ENCODE results near the gene IP6K3. TPM values are rescaled to one million over a fixed set of nuclear protein-coding genes. Genes with fewer than 3 reads are reported as not detected.

The IP6K3 gene
- total RNA-seq, 1 experiment from 2014 or later, result 1.7 TPM

DNA sequence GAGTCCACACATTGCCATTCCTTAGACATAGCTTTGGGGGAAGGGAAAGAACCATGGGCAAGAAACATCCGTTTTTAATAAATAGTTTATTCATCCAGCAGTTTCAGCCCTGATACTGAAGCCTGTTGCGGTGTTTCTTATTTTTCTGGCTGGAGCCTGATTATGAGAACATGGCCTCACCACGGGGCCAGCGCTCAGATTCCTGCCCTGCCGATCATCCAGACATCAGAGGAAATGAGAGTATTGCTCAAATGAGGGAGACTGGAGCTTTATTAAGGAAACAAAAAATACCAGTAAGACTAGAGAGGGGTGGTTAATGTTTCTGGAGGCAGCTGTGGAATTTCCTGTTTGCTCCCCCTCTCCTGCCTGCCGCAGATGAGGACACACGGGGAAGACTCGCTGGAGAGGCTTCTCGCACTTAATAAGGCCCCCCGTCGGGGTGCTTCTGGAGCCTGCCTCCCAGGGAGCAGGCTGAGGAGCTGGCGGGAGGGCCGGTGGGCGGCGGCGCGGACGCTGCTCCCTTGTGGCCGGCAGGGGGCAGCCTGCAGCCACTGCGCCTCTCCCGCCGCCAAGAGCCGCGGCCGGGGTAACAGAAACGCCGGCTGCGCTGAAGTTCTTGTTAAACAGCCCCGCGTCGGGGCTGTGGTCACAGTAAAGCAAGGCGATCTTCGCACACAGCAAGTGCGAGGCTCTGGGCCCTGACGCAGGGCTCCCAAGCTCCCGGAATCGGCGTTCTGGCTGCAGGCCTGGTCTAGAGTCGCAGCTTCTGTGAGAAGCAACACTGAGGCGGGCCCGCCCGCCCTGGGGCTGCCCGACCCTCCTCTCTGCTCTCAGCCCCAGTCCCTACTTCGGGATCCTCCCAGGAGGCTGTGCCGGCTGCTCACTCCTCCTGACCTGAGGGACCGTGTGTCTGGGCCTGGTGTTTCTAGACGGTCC, 24.7 kb upstream of the IP6K3 start:
- Mint-ChIP-seq H3K9me3 (ENCODE audit: unreplicated experiment) (no peaks in the 10 kb centered on the region), H3K4me3 (ENCODE audit: unreplicated experiment) (no peak overlapping the region), H3K27me3 (ENCODE audit: insufficient read depth, unreplicated experiment) (no peaks in the 10 kb centered on the region), H3K27ac (ENCODE audit: low read depth, unreplicated experiment) (no peak overlapping the region), H3K36me3 (ENCODE audit: insufficient read depth, unreplicated experiment) (peaks cover 26% of the 10 kb centered on the region), H3K4me1 (ENCODE audit: insufficient read depth, unreplicated experiment) (no peaks in the 10 kb centered on the region)
- ChIA-PET POLR2A (interaction anchor here (0.7 to 2.5 kb wide), 10 partner anchors 9 to 384 kb away, joined by 3 to 11 read pairs (median 5); partner anchors contain the start of genes LEMD2 and UQCC2), CTCF (interaction anchor here (0.6 to 8.1 kb wide), 28 partner anchors 8 to 696 kb away, joined by 3 to 93 read pairs (median 4); partner anchors contain the start of genes IP6K3 and UQCC2)
- DNase-seq (ENCODE audit: unreplicated experiment), result peak; percentile 69
- TF ChIP-seq, protein P1, sequence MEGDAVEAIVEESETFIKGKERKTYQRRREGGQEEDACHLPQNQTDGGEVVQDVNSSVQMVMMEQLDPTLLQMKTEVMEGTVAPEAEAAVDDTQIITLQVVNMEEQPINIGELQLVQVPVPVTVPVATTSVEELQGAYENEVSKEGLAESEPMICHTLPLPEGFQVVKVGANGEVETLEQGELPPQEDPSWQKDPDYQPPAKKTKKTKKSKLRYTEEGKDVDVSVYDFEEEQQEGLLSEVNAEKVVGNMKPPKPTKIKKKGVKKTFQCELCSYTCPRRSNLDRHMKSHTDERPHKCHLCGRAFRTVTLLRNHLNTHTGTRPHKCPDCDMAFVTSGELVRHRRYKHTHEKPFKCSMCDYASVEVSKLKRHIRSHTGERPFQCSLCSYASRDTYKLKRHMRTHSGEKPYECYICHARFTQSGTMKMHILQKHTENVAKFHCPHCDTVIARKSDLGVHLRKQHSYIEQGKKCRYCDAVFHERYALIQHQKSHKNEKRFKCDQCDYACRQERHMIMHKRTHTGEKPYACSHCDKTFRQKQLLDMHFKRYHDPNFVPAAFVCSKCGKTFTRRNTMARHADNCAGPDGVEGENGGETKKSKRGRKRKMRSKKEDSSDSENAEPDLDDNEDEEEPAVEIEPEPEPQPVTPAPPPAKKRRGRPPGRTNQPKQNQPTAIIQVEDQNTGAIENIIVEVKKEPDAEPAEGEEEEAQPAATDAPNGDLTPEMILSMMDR (IDR thresholded peaks at IDR 0.05; ENCODE audit: unreplicated experiment), result peak; percentile 90
- BruUV-seq (replicated peaks), result TSS peak; percentile 37
- intact Hi-C loops (cut with micrococcal nuclease), result no loop called here

DNA sequence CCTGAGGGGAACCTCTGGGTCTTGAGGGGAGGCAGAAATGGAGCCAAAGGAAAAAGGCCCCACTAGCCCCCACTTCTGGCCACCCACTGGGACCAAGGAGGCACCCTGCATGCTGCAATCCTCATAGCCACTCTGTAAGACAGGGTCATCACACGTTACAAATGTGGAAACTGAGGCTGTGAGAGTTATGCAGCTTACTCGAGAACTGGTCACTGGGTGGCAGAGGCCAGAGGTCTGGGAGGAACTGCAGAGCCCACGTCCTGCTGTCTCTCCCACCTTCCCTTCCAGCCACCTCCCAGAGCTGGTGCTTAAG, 24.1 kb upstream of the IP6K3 start:
- ChIA-PET POLR2A (interaction anchor here (0.7 to 2.5 kb wide), 7 partner anchors 11 to 384 kb away, joined by 3 to 11 read pairs (median 5); partner anchors contain the start of genes LEMD2 and UQCC2), CTCF (interaction anchor here (0.6 to 8.1 kb wide), 25 partner anchors 9 to 697 kb away, joined by 3 to 93 read pairs (median 4); partner anchors contain the start of genes IP6K3 and UQCC2)
- Mint-ChIP-seq H3K9me3 (ENCODE audit: unreplicated experiment) (no peaks in the 10 kb centered on the region), H3K4me3 (ENCODE audit: unreplicated experiment) (no peak overlapping the region), H3K36me3 (ENCODE audit: insufficient read depth, unreplicated experiment) (peaks cover 20% of the 10 kb centered on the region), H3K27me3 (ENCODE audit: insufficient read depth, unreplicated experiment) (no peaks in the 10 kb centered on the region), H3K4me1 (ENCODE audit: insufficient read depth, unreplicated experiment) (no peaks in the 10 kb centered on the region), H3K27ac (ENCODE audit: low read depth, unreplicated experiment) (no peak overlapping the region)
- intact Hi-C loops (cut with micrococcal nuclease), result no loop called here
- TF ChIP-seq, protein P1 (IDR thresholded peaks at IDR 0.05; ENCODE audit: unreplicated experiment), result no peak
- DNase-seq (ENCODE audit: unreplicated experiment), result no peak
- BruUV-seq (replicated peaks), result no TSS peak

DNA sequence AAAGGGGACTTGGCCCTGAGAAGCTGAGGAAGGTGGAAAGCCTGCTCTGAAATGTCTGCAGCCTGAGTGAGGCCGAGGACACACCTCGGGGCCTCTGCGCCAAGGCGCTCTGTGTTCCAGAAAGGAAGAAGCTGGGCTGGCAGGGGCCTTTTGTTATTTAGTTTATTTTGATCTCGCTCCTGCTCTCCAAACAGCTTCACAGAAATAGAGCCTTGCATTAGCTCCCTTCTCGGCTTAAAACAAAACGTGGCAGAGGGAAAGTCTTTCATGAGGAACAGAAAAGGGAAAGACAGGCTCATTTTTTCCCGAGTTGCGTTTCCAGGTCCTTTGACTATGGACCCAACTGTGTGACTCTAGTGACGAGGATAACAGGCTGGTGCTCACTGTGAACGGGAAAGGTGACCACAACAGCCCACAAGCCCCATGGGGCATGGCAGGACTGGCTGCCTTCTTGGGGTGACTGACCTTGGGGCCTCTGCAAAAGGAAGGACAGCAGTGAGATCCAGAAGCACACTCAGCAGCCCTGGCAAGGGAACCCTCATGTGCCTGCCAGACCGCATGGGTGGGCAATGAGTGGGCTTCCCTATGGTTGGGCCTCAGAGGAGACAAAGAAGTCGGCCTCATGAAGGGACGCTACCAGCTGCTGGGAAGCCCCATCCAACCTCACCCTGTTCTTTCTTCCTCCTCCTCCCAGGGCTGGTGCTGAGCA, 23.6 kb upstream of the IP6K3 start:
- TF ChIP-seq, protein P1 (IDR thresholded peaks at IDR 0.05; ENCODE audit: unreplicated experiment), result no peak
- Mint-ChIP-seq H3K36me3 (ENCODE audit: insufficient read depth, unreplicated experiment) (peaks cover 15% of the 10 kb centered on the region), H3K4me3 (ENCODE audit: unreplicated experiment) (no peak overlapping the region), H3K27me3 (ENCODE audit: insufficient read depth, unreplicated experiment) (no peaks in the 10 kb centered on the region), H3K4me1 (ENCODE audit: insufficient read depth, unreplicated experiment) (no peaks in the 10 kb centered on the region), H3K9me3 (ENCODE audit: unreplicated experiment) (no peaks in the 10 kb centered on the region), H3K27ac (ENCODE audit: low read depth, unreplicated experiment) (no peak overlapping the region)
- ChIA-PET CTCF (interaction anchor here (0.6 to 13.5 kb wide), 25 partner anchors 8 to 386 kb away, joined by 3 to 228 read pairs (median 4); partner anchors contain the start of genes IP6K3 and UQCC2), POLR2A (interaction anchor here (0.5 to 3.0 kb wide), 6 partner anchors 11 to 464 kb away, joined by 3 to 11 read pairs (median 5); partner anchors contain the start of gene UQCC2)
- no TSS peak for BruUV-seq (replicated peaks)
- intact Hi-C loops (cut with micrococcal nuclease), result no loop called here
- DNase-seq (ENCODE audit: unreplicated experiment), result no peak

Data from MCF 10A (cell line).